OCI-LY1 (cell line): Measurements from ENCODE around the gene CUEDC1.

ENCODE experiments used
- H2AFZ ChIP-seq: fragments of 200-600 bp; sonication (generic), shearing (Covaris generic); 2 replicates; pipeline ENCODE4 v1.6.0; 2014; ENCODE audit warnings: antibody characterized with exemption, mild to moderate bottlenecking, low read length
- H3F3A ChIP-seq: fragments of 200-600 bp; sonication (generic), shearing (Covaris generic); 2 replicates; pipeline ENCODE4 v1.6.0; 2014; ENCODE audit warnings: mild to moderate bottlenecking, antibody characterized with exemption, low read length, moderate library complexity; ENCODE audit not compliant: insufficient read depth
- H3K27ac ChIP-seq: fragments of 200-600 bp; sonication (generic); 2 replicates; pipeline ENCODE4 v1.5.1; 2014; ENCODE audit warnings: low read length, mixed run types, mild to moderate bottlenecking, low read depth; ENCODE audit not compliant: poor library complexity, severe bottlenecking
- H3K27me3 ChIP-seq: fragments of 200-600 bp; sonication (generic); 2 replicates; pipeline ENCODE4 v1.6.0; 2014; ENCODE audit warnings: antibody characterized with exemption, mild to moderate bottlenecking, low read length, moderate library complexity; ENCODE audit not compliant: insufficient read depth
- H3K36me3 ChIP-seq: fragments of 200-600 bp; sonication (generic); 2 replicates; pipeline ENCODE4 v1.6.1; 2014; ENCODE audit warnings: mild to moderate bottlenecking, antibody characterized with exemption, low read length, moderate library complexity, mixed read lengths; ENCODE audit not compliant: insufficient read depth
- H3K4me1 ChIP-seq: fragments of 200-600 bp; sonication (generic); 2 replicates; pipeline ENCODE4 v1.5.1; 2014; ENCODE audit warnings: mild to moderate bottlenecking, low read length, moderate library complexity; ENCODE audit not compliant: insufficient read depth, severe bottlenecking
- H3K4me2 ChIP-seq: fragments of 200-600 bp; sonication (generic), shearing (Covaris generic); 2 replicates; pipeline ENCODE4 v1.6.1; 2014; ENCODE audit warnings: low read length
- H3K4me3 ChIP-seq: fragments of 200-600 bp; sonication (generic); 2 replicates; pipeline ENCODE4 v1.5.1; 2014; ENCODE audit warnings: low read length, low read depth, mild to moderate bottlenecking, mixed read lengths; ENCODE audit not compliant: poor library complexity, severe bottlenecking
- H3K79me2 ChIP-seq: fragments of 200-600 bp; shearing (Covaris generic); 2 replicates; pipeline ENCODE4 v1.6.1; 2016; ENCODE audit warnings: mixed run types, low read length, mixed read lengths; ENCODE audit not compliant: insufficient read depth
- H3K9ac ChIP-seq: fragments of 200-600 bp; sonication (generic), shearing (Covaris generic); 2 replicates; pipeline ENCODE4 v1.6.1; 2014; ENCODE audit warnings: mild to moderate bottlenecking, low read length, mixed read lengths
- H3K9me2 ChIP-seq: fragments of 200-600 bp; sonication (generic), shearing (Covaris generic); 2 replicates; pipeline ENCODE4 v1.6.1; 2014; ENCODE audit warnings: low read depth, mild to moderate bottlenecking, low read length, mixed read lengths
- H3K9me3 ChIP-seq: fragments of 200-600 bp; shearing (Covaris generic); 2 replicates; pipeline ENCODE4 v1.6.1; 2014; ENCODE audit warnings: low read length, mixed read lengths
- H4K20me1 ChIP-seq: fragments of 200-600 bp; sonication (generic), shearing (Covaris generic); 2 replicates; pipeline ENCODE4 v1.6.0; 2016; ENCODE audit warnings: mild to moderate bottlenecking, low read length; ENCODE audit not compliant: insufficient read depth
- CTCF ChIP-seq: fragments of 200-600 bp; sonication (generic), shearing (Covaris generic); IDR thresholded peaks from 2 replicates; pipeline ENCODE4 v1.5.1; 2017; ENCODE audit warnings: mild to moderate bottlenecking, antibody characterized with exemption, low read length, moderate library complexity, mixed read lengths
- EZH2 ChIP-seq: fragments of 200-600 bp; sonication (generic), shearing (Covaris generic); IDR thresholded peaks from 2 replicates; pipeline ENCODE4 v1.8.0; 2017; ENCODE audit warnings: borderline replicate concordance, mixed run types, mild to moderate bottlenecking, antibody characterized with exemption, low read length, moderate library complexity, mixed read lengths

CUEDC1 gene

GRCh38 chr17:57920916-57921703, 34.1 kb downstream of the CUEDC1 start:
- Histone ChIP-seq H3F3A (no peaks in the 10 kb centered on the region), H3K4me3 (no peak overlapping the region), H4K20me1 (no peaks in the 10 kb centered on the region), H3K4me1 (no peaks in the 10 kb centered on the region), H3K79me2 (no peaks in the 10 kb centered on the region), H3K9ac (no peak overlapping the region), H3K27ac (no peak overlapping the region), H3K4me2 (no peak overlapping the region), H3K9me2 (no peaks in the 10 kb centered on the region), H2AFZ (no peak overlapping the region), H3K36me3 (no peaks in the 10 kb centered on the region), H3K9me3 (no peaks in the 10 kb centered on the region), H3K27me3 (peaks cover 19% of the 10 kb centered on the region; the same call in 1 of the 2 replicates)
- no peak for TF ChIP-seq EZH2

GRCh38 chr17:57919918-57920317, 35.3 kb downstream of the CUEDC1 start:
- H3K9ac ChIP-seq: no peak overlapping the region
- no peaks in the 10 kb centered on the region for H4K20me1 ChIP-seq
- TF ChIP-seq CTCF: no peak
- TF ChIP-seq EZH2: no peak
- H2AFZ ChIP-seq: no peak overlapping the region
- no peaks in the 10 kb centered on the region for H3K36me3 ChIP-seq
- H3K79me2 ChIP-seq: no peaks in the 10 kb centered on the region
- H3F3A ChIP-seq: no peaks in the 10 kb centered on the region
- H3K9me2 ChIP-seq: no peaks in the 10 kb centered on the region
- no peak overlapping the region for H3K4me2 ChIP-seq
- no peaks in the 10 kb centered on the region for H3K9me3 ChIP-seq
- H3K4me1 ChIP-seq: no peaks in the 10 kb centered on the region
- H3K27ac ChIP-seq: no peak overlapping the region
- peaks cover 13% of the 10 kb centered on the region for H3K27me3 ChIP-seq
- no peak overlapping the region for H3K4me3 ChIP-seq

- Histone ChIP-seq H3K9ac (no peak overlapping the region), H3K4me2 (no peak overlapping the region), H3K79me2 (no peaks in the 10 kb centered on the region), H3K27ac (no peak overlapping the region), H3K9me2 (no peaks in the 10 kb centered on the region), H3K9me3 (no peaks in the 10 kb centered on the region), H4K20me1 (no peaks in the 10 kb centered on the region), H3K27me3 (peaks cover 10% of the 10 kb centered on the region), H3K4me1 (no peaks in the 10 kb centered on the region), H2AFZ (no peak overlapping the region), H3K4me3 (no peak overlapping the region), H3F3A (no peaks in the 10 kb centered on the region), H3K36me3 (no peaks in the 10 kb centered on the region)
- TF ChIP-seq EZH2 (no peak), CTCF (no peak)
These were observed 37.0 kb downstream of the CUEDC1 start for GRCh38 chr17:57918017-57918895.
